ENCODE results near the gene MTMR2. TPM values are rescaled to one million over a fixed set of nuclear protein-coding genes. Genes with fewer than 3 reads are reported as not detected.

Gene MTMR2
- total RNA-seq, 1 experiment from 2014 or later: 51.9 TPM

DNA sequence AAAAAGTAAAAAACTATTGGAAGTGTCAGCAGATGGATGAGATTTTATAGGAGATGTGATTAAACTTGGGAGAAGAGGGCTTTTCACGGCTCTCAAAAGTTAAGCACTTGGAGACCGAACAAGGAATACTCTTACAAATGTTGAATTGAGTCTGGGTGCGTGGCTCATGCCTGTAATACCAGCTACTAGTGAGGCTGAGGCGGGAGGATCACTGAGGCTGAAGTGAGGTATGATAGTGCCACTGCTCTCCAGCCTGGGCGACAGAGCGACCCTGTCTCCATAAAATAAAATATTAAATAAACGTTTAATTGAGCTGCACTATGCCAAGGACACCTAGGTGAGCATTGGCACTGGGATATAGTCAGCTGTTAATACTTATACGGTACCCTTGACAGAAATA lies 131.7 kb downstream of the MTMR2 start:
- TF ChIP-seq, protein P1, sequence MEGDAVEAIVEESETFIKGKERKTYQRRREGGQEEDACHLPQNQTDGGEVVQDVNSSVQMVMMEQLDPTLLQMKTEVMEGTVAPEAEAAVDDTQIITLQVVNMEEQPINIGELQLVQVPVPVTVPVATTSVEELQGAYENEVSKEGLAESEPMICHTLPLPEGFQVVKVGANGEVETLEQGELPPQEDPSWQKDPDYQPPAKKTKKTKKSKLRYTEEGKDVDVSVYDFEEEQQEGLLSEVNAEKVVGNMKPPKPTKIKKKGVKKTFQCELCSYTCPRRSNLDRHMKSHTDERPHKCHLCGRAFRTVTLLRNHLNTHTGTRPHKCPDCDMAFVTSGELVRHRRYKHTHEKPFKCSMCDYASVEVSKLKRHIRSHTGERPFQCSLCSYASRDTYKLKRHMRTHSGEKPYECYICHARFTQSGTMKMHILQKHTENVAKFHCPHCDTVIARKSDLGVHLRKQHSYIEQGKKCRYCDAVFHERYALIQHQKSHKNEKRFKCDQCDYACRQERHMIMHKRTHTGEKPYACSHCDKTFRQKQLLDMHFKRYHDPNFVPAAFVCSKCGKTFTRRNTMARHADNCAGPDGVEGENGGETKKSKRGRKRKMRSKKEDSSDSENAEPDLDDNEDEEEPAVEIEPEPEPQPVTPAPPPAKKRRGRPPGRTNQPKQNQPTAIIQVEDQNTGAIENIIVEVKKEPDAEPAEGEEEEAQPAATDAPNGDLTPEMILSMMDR (IDR thresholded peaks at IDR 0.05; ENCODE audit: unreplicated experiment): no peak
- BruUV-seq (replicated peaks): no TSS peak
- no peak for DNase-seq (ENCODE audit: unreplicated experiment)
- Mint-ChIP-seq H3K27ac (ENCODE audit: low read depth, unreplicated experiment) (peak overlapping the region; percentile 100), H3K4me1 (ENCODE audit: insufficient read depth, unreplicated experiment) (peaks cover 17% of the 10 kb centered on the region), H3K36me3 (ENCODE audit: insufficient read depth, unreplicated experiment) (peaks cover 14% of the 10 kb centered on the region), H3K4me3 (ENCODE audit: unreplicated experiment) (peak overlapping the region; percentile 97), H3K9me3 (ENCODE audit: unreplicated experiment) (no peaks in the 10 kb centered on the region), H3K27me3 (ENCODE audit: insufficient read depth, unreplicated experiment) (no peaks in the 10 kb centered on the region)
- ChIA-PET POLR2A (interaction anchor here (0.6 to 7.3 kb wide), 10 partner anchors 9 to 724 kb away, joined by 3 to 49 read pairs (median 4); partner anchors contain the start of genes SESN3 and SRSF8), CTCF (interaction anchor here (0.7 to 2.0 kb wide), 6 partner anchors 24 to 638 kb away, joined by 3 to 12 read pairs (median 6); partner anchors contain the start of gene MAML2)
- intact Hi-C loops (cut with micrococcal nuclease): no loop called here

DNA sequence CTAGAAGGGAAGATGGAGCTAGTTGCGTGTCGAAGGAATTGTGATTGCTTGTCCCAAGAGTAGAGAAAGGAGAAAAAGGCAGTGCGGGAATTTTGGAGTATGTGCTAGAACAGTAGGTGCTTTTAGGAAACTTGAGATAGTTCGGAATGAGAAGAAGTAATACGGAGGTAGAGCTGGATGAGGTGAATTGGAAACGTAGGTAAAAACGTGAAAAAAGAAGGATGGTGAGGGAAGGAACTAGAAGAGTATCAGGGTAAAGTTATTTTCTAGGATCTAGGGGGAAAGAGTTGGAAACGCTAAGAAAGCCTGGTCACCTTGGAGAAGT lies 132.2 kb downstream of the MTMR2 start:
- DNase-seq (ENCODE audit: unreplicated experiment): no peak
- H3K27me3 Mint-ChIP-seq (ENCODE audit: insufficient read depth, unreplicated experiment): no peaks in the 10 kb centered on the region
- H3K9me3 Mint-ChIP-seq (ENCODE audit: unreplicated experiment): no peaks in the 10 kb centered on the region
- peaks cover 19% of the 10 kb centered on the region for H3K36me3 Mint-ChIP-seq (ENCODE audit: insufficient read depth, unreplicated experiment)
- H3K27ac Mint-ChIP-seq (ENCODE audit: low read depth, unreplicated experiment): peak overlapping the region; percentile 100
- H3K4me3 Mint-ChIP-seq (ENCODE audit: unreplicated experiment): peak overlapping the region; percentile 97
- TF ChIP-seq, protein P1 (IDR thresholded peaks at IDR 0.05; ENCODE audit: unreplicated experiment): no peak
- ChIA-PET CTCF (interaction anchor here (0.7 to 2.2 kb wide), 9 partner anchors 8 to 640 kb away, joined by 3 to 12 read pairs (median 5); partner anchors contain the start of gene MAML2), POLR2A (interaction anchor here (0.7 to 7.3 kb wide), 22 partner anchors 10 to 1327 kb away, joined by 3 to 49 read pairs (median 6); partner anchors contain the start of genes SESN3 and SRSF8)
- peaks cover 17% of the 10 kb centered on the region for H3K4me1 Mint-ChIP-seq (ENCODE audit: insufficient read depth, unreplicated experiment)
- no TSS peak for BruUV-seq (replicated peaks)
- intact Hi-C loops (cut with micrococcal nuclease): no loop called here

DNA sequence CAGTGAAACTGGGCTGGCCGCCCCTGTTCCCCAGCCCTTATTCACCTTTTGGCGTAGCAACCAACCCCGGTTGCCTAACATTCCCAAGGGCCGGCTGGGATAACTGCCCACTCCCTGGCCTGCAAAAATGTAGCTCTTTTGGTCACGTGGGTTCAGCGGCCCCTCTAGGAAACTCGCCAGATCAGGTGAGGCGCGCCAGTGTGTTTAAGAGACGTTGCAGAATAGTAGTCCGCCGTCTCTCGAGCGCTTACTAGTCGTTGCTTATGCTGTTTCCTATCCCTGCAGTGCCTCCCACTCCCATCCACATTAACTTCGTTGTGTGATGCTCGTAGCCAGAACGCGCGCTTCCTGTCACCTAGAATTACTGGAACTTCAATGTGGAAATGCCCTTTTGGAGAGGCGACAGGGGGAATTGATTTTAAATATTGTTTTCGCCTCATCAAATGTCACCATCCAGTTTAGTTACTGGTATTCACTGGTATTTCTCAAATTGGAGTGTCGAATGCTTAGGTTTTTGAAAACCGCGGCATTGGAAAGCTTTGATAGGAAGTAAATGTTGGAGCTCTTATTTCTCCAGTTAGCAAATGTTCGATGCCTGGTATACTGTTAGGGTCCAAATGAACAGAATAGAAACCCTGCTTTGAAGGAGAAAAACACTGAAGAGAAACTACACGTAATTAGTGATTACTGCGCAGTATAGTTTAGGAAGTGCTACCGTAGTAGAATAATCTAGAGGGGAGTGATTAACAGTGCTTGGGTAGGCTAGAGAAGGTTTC lies 132.8 kb downstream of the MTMR2 start:
- TSS peak; percentile 36 for BruUV-seq (replicated peaks)
- Mint-ChIP-seq H3K36me3 (ENCODE audit: insufficient read depth, unreplicated experiment) (peaks cover 24% of the 10 kb centered on the region), H3K27ac (ENCODE audit: low read depth, unreplicated experiment) (peak overlapping the region; percentile 100), H3K9me3 (ENCODE audit: unreplicated experiment) (no peaks in the 10 kb centered on the region), H3K27me3 (ENCODE audit: insufficient read depth, unreplicated experiment) (no peaks in the 10 kb centered on the region), H3K4me1 (ENCODE audit: insufficient read depth, unreplicated experiment) (peaks cover 17% of the 10 kb centered on the region), H3K4me3 (ENCODE audit: unreplicated experiment) (peak overlapping the region; percentile 97)
- intact Hi-C loops (cut with micrococcal nuclease): loop anchor here (1.0 kb wide), 1 partner anchor 602 kb away; no protein-coding TSS in a partner anchor
- POLR2A ChIA-PET: interaction anchor here (0.6 to 7.3 kb wide), 38 partner anchors 10 to 1327 kb away, joined by 3 to 49 read pairs (median 6); partner anchors contain the start of genes CCDC82, CWC15, ENDOD1 and JRKL
- peak; percentile 75 for DNase-seq (ENCODE audit: unreplicated experiment)
- TF ChIP-seq, protein P1 (IDR thresholded peaks at IDR 0.05; ENCODE audit: unreplicated experiment): no peak
- CTCF ChIA-PET: interaction anchor here (0.6 to 2.5 kb wide), 11 partner anchors 9 to 758 kb away, joined by 3 to 12 read pairs (median 5); partner anchors contain the start of gene MAML2

All from MCF 10A (cell line).